HepG2 (cell line): ENCODE results near the gene FGGY. TPM values are rescaled to one million over a fixed set of nuclear protein-coding genes. Genes with fewer than 3 reads are reported as not detected.

Source experiments
- ATM ChIP-seq: fragments of 450-650 bp; IDR thresholded peaks from 2 replicates; pipeline ENCODE4 v1.7.1; 2017; ENCODE audit warnings: mild to moderate bottlenecking, borderline replicate concordance
- FOXK2 ChIP-seq: fragments of 450-650 bp; IDR thresholded peaks from 2 replicates; pipeline ENCODE4 v1.6.1; 2016
- GTF2F1 ChIP-seq: fragments of 150-350 bp; IDR thresholded peaks from 2 replicates; pipeline ENCODE4 v1.6.1; 2014; ENCODE audit warnings: low read length
- HOXA7 ChIP-seq: sonication (generic); formaldehyde crosslinking; IDR thresholded peaks from 2 replicates; pipeline ENCODE4 v1.8.1; 2022; ENCODE audit warnings: mild to moderate bottlenecking, missing genetic modification reagents, moderate library complexity
- IRF9 ChIP-seq: sonication (generic); formaldehyde crosslinking; IDR thresholded peaks from 2 replicates; pipeline ENCODE4 v1.8.0; 2022; ENCODE audit warnings: missing genetic modification reagents, mild to moderate bottlenecking, borderline replicate concordance
- KLF6 ChIP-seq: IDR thresholded peaks from 2 replicates; pipeline ENCODE4 v1.8.0; 2016; ENCODE audit warnings: missing biosample characterization, missing genetic modification reagents
- MEIS1 ChIP-seq: sonication (generic); formaldehyde crosslinking; IDR thresholded peaks from 2 replicates; pipeline ENCODE4 v1.9.0; 2021; ENCODE audit warnings: mild to moderate bottlenecking, missing genetic modification reagents, moderate library complexity, borderline replicate concordance
- MLLT10 ChIP-seq: sonication (generic); formaldehyde crosslinking; IDR thresholded peaks from 2 replicates; pipeline ENCODE4 v1.4.0; 2020; ENCODE audit warnings: missing genetic modification reagents
- MLX ChIP-seq: IDR thresholded peaks from 2 replicates; pipeline ENCODE4 v1.6.1; 2016
- NFYB ChIP-seq: sonication (generic); formaldehyde crosslinking; IDR thresholded peaks from 2 replicates; pipeline ENCODE4 v1.4.0; 2020; ENCODE audit warnings: missing genetic modification reagents
- NFYC ChIP-seq: IDR thresholded peaks from 2 replicates; pipeline ENCODE4 v1.6.1; 2016; ENCODE audit warnings: missing genetic modification reagents, missing compliant biosample characterization
- ZNF543 ChIP-seq: sonication (generic); formaldehyde crosslinking; IDR thresholded peaks from 2 replicates; pipeline ENCODE4 v1.4.0; 2020; ENCODE audit warnings: mild to moderate bottlenecking, missing genetic modification reagents
- ZNF557 ChIP-seq: sonication (generic); formaldehyde crosslinking; IDR thresholded peaks from 2 replicates; pipeline ENCODE4 v1.4.0; 2020; ENCODE audit warnings: missing genetic modification reagents
- ZNF558 ChIP-seq: sonication (generic); formaldehyde crosslinking; IDR thresholded peaks from 2 replicates; pipeline ENCODE4 v1.9.0; 2022; ENCODE audit warnings: mild to moderate bottlenecking, missing genetic modification reagents, borderline replicate concordance
- ZNF660 ChIP-seq: sonication (generic); formaldehyde crosslinking; IDR thresholded peaks from 2 replicates; pipeline ENCODE4 v1.5.1; 2020; ENCODE audit warnings: mild to moderate bottlenecking, low read depth, missing genetic modification reagents, borderline replicate concordance
- ZNF746 ChIP-seq: sonication (generic); formaldehyde crosslinking; IDR thresholded peaks from 2 replicates; pipeline ENCODE4 v1.8.0; 2022; ENCODE audit warnings: mild to moderate bottlenecking, missing genetic modification reagents
- ZNF781 ChIP-seq: sonication (generic); formaldehyde crosslinking; IDR thresholded peaks from 2 replicates; pipeline ENCODE4 v1.5.1; 2020; ENCODE audit warnings: borderline replicate concordance, mild to moderate bottlenecking, missing genetic modification reagents; ENCODE audit errors: not compliant biosample characterization
- ZNF891 ChIP-seq: sonication (generic); formaldehyde crosslinking; IDR thresholded peaks from 2 replicates; pipeline ENCODE4 v1.5.0; 2020; ENCODE audit warnings: mild to moderate bottlenecking, missing genetic modification reagents
- polyA plus RNA-seq, 8 experiments: library from polyadenylated mRNA; depleted of rRNA in 3 of 8; stranded (reverse) in 7 of 8; unstranded in 1 of 8; fragments of >200 nt; fragmentation: Illumina TruSeq in 4 of 8; extraction: Trizol in 4 of 8; gene quantifications; 2 replicates each; pipeline versions ENCODE4 v1.2.1 to v1.2.3, GENCODE V29; 2011 to 2016; ENCODE audit warnings: low read depth in 4 of 8, missing spikeins in 1 of 8, mixed read lengths in 1 of 8; ENCODE audit not compliant: insufficient read depth in 1 of 8
- total RNA-seq, 5 experiments: library from RNA; depleted of rRNA; stranded (reverse); fragments of >200 nt; fragmentation: Illumina TruSeq; extraction: Trizol; gene quantifications; 2 replicates each; pipeline ENCODE4 v1.2.3, GENCODE V29; 2016; ENCODE audit warnings: low read depth in 1 of 5
- TF ChIP-seq, protein P1 (sequence below): sonication (generic); formaldehyde crosslinking; IDR thresholded peaks from 2 replicates; pipeline ENCODE4 v1.4.0; 2020; ENCODE audit warnings: missing genetic modification reagents
- TF ChIP-seq, protein P2 (sequence below): sonication (generic); formaldehyde crosslinking; IDR thresholded peaks from 2 replicates; pipeline ENCODE4 v1.4.0; 2020; ENCODE audit warnings: missing genetic modification reagents
- TF ChIP-seq, protein P3 (sequence below): sonication (generic); formaldehyde crosslinking; IDR thresholded peaks from 2 replicates; pipeline ENCODE4 v1.5.1; 2020; ENCODE audit warnings: mild to moderate bottlenecking, moderate library complexity, missing genetic modification reagents
- TF ChIP-seq, protein P4 (sequence below): sonication (generic); formaldehyde crosslinking; conservative IDR thresholded peaks from 2 replicates; pipeline ENCODE4 v1.4.0; 2020; ENCODE audit warnings: missing genetic modification reagents

The FGGY gene
- total and polyA plus RNA-seq, 2 of the 13 experiments (the other 11 are each of a cell fraction or from before 2014, with no cell fraction given): 15.7 to 27.5 TPM

- TF ChIP-seq HOXA7 (CRISPR knock-in tag) (no peak), ZNF543 (CRISPR knock-in tag) (no peak), ATM (no peak), FOXK2 (no peak), ZNF781 (CRISPR knock-in tag) (no peak), ZNF558 (CRISPR knock-in tag) (no peak), ZNF557 (CRISPR knock-in tag) (no peak), MLLT10 (CRISPR knock-in tag) (no peak), KLF6 (CRISPR knock-in tag) (no peak), NFYB (CRISPR knock-in tag) (no peak), MLX (CRISPR knock-in tag) (no peak; the same call in 1 of the 2 replicates), ZNF891 (CRISPR knock-in tag) (no peak), ZNF746 (CRISPR knock-in tag) (no peak), IRF9 (CRISPR knock-in tag) (no peak; the same call in 1 of the 2 replicates), NFYC (CRISPR knock-in tag) (no peak), ZNF660 (no peak), GTF2F1 (no peak), MEIS1 (CRISPR knock-in tag) (no peak)
- TF ChIP-seq, protein P1, sequence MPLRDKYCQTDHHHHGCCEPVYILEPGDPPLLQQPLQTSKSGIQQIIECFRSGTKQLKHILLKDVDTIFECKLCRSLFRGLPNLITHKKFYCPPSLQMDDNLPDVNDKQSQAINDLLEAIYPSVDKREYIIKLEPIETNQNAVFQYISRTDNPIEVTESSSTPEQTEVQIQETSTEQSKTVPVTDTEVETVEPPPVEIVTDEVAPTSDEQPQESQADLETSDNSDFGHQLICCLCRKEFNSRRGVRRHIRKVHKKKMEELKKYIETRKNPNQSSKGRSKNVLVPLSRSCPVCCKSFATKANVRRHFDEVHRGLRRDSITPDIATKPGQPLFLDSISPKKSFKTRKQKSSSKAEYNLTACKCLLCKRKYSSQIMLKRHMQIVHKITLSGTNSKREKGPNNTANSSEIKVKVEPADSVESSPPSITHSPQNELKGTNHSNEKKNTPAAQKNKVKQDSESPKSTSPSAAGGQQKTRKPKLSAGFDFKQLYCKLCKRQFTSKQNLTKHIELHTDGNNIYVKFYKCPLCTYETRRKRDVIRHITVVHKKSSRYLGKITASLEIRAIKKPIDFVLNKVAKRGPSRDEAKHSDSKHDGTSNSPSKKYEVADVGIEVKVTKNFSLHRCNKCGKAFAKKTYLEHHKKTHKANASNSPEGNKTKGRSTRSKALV: no peak
- TF ChIP-seq, protein P2, sequence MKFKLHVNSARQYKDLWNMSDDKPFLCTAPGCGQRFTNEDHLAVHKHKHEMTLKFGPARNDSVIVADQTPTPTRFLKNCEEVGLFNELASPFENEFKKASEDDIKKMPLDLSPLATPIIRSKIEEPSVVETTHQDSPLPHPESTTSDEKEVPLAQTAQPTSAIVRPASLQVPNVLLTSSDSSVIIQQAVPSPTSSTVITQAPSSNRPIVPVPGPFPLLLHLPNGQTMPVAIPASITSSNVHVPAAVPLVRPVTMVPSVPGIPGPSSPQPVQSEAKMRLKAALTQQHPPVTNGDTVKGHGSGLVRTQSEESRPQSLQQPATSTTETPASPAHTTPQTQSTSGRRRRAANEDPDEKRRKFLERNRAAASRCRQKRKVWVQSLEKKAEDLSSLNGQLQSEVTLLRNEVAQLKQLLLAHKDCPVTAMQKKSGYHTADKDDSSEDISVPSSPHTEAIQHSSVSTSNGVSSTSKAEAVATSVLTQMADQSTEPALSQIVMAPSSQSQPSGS: 0 out of 2 replicates have a peak, but pooled peaks have one; percentile 6
- TF ChIP-seq, protein P3, sequence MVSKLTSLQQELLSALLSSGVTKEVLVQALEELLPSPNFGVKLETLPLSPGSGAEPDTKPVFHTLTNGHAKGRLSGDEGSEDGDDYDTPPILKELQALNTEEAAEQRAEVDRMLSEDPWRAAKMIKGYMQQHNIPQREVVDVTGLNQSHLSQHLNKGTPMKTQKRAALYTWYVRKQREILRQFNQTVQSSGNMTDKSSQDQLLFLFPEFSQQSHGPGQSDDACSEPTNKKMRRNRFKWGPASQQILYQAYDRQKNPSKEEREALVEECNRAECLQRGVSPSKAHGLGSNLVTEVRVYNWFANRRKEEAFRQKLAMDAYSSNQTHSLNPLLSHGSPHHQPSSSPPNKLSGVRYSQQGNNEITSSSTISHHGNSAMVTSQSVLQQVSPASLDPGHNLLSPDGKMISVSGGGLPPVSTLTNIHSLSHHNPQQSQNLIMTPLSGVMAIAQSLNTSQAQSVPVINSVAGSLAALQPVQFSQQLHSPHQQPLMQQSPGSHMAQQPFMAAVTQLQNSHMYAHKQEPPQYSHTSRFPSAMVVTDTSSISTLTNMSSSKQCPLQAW (CRISPR knock-in tag): no peak
- TF ChIP-seq, protein P4, sequence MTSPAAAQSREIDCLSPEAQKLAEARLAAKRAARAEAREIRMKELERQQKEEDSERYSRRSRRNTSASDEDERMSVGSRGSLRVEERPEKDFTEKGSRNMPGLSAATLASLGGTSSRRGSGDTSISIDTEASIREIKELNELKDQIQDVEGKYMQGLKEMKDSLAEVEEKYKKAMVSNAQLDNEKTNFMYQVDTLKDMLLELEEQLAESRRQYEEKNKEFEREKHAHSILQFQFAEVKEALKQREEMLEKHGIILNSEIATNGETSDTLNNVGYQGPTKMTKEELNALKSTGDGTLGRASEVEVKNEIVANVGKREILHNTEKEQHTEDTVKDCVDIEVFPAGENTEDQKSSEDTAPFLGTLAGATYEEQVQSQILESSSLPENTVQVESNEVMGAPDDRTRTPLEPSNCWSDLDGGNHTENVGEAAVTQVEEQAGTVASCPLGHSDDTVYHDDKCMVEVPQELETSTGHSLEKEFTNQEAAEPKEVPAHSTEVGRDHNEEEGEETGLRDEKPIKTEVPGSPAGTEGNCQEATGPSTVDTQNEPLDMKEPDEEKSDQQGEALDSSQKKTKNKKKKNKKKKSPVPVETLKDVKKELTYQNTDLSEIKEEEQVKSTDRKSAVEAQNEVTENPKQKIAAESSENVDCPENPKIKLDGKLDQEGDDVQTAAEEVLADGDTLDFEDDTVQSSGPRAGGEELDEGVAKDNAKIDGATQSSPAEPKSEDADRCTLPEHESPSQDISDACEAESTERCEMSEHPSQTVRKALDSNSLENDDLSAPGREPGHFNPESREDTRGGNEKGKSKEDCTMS (CRISPR knock-in tag): no peak
Observed at GRCh38 chr1:59730759-59731478, 434.0 kb downstream of the FGGY start (continued).
